ENCODE measurements around the gene CADPS2.

The CADPS2 gene

DNA sequence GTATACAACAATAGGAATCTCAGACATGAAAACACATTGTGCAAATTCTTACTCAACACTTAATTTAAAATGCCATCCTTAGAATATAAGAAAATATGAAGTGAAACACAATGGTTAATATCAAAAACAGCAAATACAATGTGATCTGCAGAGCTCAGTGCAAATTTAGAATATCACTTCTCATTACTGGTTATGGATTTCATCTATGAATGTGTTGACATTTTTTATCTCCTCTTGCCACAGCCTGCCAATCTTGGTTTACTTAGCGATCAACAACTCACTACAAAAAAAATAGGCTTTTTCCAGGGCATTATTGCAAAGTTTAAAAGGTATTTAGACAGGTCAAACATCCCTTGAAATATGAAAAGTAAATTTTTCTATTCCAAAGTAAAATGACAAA, 158.5 kb downstream of the CADPS2 start:
- H2AFZ ChIP-seq (ENCODE audit: low read depth, low read length): no peak overlapping the region
- no peaks in the 10 kb centered on the region for H3K9me3 ChIP-seq (ENCODE audit: insufficient read depth, low read length, severe bottlenecking)
- TF ChIP-seq, protein P1, sequence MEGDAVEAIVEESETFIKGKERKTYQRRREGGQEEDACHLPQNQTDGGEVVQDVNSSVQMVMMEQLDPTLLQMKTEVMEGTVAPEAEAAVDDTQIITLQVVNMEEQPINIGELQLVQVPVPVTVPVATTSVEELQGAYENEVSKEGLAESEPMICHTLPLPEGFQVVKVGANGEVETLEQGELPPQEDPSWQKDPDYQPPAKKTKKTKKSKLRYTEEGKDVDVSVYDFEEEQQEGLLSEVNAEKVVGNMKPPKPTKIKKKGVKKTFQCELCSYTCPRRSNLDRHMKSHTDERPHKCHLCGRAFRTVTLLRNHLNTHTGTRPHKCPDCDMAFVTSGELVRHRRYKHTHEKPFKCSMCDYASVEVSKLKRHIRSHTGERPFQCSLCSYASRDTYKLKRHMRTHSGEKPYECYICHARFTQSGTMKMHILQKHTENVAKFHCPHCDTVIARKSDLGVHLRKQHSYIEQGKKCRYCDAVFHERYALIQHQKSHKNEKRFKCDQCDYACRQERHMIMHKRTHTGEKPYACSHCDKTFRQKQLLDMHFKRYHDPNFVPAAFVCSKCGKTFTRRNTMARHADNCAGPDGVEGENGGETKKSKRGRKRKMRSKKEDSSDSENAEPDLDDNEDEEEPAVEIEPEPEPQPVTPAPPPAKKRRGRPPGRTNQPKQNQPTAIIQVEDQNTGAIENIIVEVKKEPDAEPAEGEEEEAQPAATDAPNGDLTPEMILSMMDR (IDR thresholded peaks at IDR 0.05; ENCODE audit: borderline replicate concordance, extremely low read depth, low read length, poor library complexity, severe bottlenecking): no peak
- TF ChIP-seq EZH2 (IDR thresholded peaks at IDR 0.05; ENCODE audit: borderline replicate concordance, low read depth, low read length, severe bottlenecking): no peak
- H3K4me3 ChIP-seq (ENCODE audit: low read depth in 1 of 2, low read length in 2 of 2): no peak overlapping the region
- DNase-seq (no peak), ATAC-seq (ENCODE audit: insufficient read depth, low read depth) (no peak)
- no peak overlapping the region for H3K9ac ChIP-seq (ENCODE audit: low read depth, low read length)
- no peak overlapping the region for H3K4me2 ChIP-seq (ENCODE audit: insufficient read depth, low read length)
- H3K79me2 ChIP-seq (ENCODE audit: insufficient read depth, low read length): no peaks in the 10 kb centered on the region
- no peak overlapping the region for H3K27ac ChIP-seq (ENCODE audit: low read length)
- H3K27me3 ChIP-seq (ENCODE audit: insufficient read depth, low read length, poor library complexity): no peaks in the 10 kb centered on the region
- H3K36me3 ChIP-seq (ENCODE audit: insufficient read depth, low read length): no peaks in the 10 kb centered on the region
- H4K20me1 ChIP-seq (ENCODE audit: insufficient read depth, low read length): no peaks in the 10 kb centered on the region
- H3K4me1 ChIP-seq (ENCODE audit: insufficient read depth, low read length): no peaks in the 10 kb centered on the region

DNA sequence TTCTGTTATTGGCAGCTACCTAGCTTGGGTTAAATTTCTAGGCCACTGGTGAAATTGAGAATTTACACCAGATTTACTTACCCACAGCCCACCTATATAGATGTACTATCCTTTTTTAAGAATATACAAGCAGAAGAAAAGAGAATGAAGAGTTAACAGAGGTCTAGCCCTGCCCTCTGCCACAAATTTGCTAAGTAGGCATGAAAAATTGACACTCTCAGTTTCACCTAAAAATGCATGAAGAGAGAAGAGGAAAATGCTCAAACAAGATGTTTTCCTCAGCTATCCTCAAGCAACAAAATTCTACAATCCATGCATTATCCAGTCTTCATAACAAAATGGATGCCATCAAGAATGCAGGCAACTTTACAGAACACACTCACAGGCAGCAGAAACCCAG, 158.9 kb downstream of the CADPS2 start:
- H3K79me2 ChIP-seq (ENCODE audit: insufficient read depth, low read length): no peaks in the 10 kb centered on the region

DNA sequence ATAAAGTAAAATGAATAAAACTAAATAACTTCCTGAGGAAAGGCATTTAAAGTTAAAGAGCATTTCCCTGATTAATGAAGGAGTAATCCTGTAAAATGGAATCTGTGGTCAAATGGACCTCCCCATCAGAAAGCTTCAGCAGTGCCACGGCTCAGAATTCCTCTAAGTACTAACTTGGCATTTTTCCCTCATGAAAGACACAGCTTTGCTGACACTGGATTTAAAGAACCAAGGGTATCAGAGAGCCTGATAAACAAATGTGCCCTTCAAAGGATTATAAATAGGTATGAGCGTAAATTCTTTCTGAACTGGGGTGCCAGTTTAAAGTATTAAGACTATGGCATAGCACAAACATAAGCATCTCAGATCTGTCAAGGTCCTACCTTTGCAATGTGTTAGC, 159.4 kb downstream of the CADPS2 start:
- H3K27me3 ChIP-seq (ENCODE audit: insufficient read depth, low read length, poor library complexity): no peaks in the 10 kb centered on the region
- H3K27ac ChIP-seq (ENCODE audit: low read length): no peak overlapping the region
- no peaks in the 10 kb centered on the region for H3K36me3 ChIP-seq (ENCODE audit: insufficient read depth, low read length)
- H3K79me2 ChIP-seq (ENCODE audit: insufficient read depth, low read length): no peaks in the 10 kb centered on the region
- H3K9ac ChIP-seq (ENCODE audit: low read depth, low read length): no peak overlapping the region
- no peaks in the 10 kb centered on the region for H3K4me1 ChIP-seq (ENCODE audit: insufficient read depth, low read length)
- no peak overlapping the region for H3K4me2 ChIP-seq (ENCODE audit: insufficient read depth, low read length)
- H4K20me1 ChIP-seq (ENCODE audit: insufficient read depth, low read length): no peaks in the 10 kb centered on the region
- DNase-seq (no peak), ATAC-seq (ENCODE audit: insufficient read depth, low read depth) (no peak)
- TF ChIP-seq, protein P1 (IDR thresholded peaks at IDR 0.05; ENCODE audit: borderline replicate concordance, extremely low read depth, low read length, poor library complexity, severe bottlenecking): no peak
- no peak for TF ChIP-seq EZH2 (IDR thresholded peaks at IDR 0.05; ENCODE audit: borderline replicate concordance, low read depth, low read length, severe bottlenecking)
- H2AFZ ChIP-seq (ENCODE audit: low read depth, low read length): no peak overlapping the region
- no peaks in the 10 kb centered on the region for H3K9me3 ChIP-seq (ENCODE audit: insufficient read depth, low read length, severe bottlenecking)
- no peak overlapping the region for H3K4me3 ChIP-seq (ENCODE audit: low read depth in 1 of 2, low read length in 2 of 2)

More for the DNA sequence above, 158.9 kb downstream of the CADPS2 start:
- no peaks in the 10 kb centered on the region for H4K20me1 ChIP-seq (ENCODE audit: insufficient read depth, low read length)
- no peaks in the 10 kb centered on the region for H3K9me3 ChIP-seq (ENCODE audit: insufficient read depth, low read length, severe bottlenecking)
- no peaks in the 10 kb centered on the region for H3K4me1 ChIP-seq (ENCODE audit: insufficient read depth, low read length)
- H3K9ac ChIP-seq (ENCODE audit: low read depth, low read length): no peak overlapping the region
- H3K4me2 ChIP-seq (ENCODE audit: insufficient read depth, low read length): no peak overlapping the region
- H2AFZ ChIP-seq (ENCODE audit: low read depth, low read length): no peak overlapping the region
- no peak overlapping the region for H3K27ac ChIP-seq (ENCODE audit: low read length)
- no peaks in the 10 kb centered on the region for H3K27me3 ChIP-seq (ENCODE audit: insufficient read depth, low read length, poor library complexity)
- no peak for TF ChIP-seq EZH2 (IDR thresholded peaks at IDR 0.05; ENCODE audit: borderline replicate concordance, low read depth, low read length, severe bottlenecking)
- TF ChIP-seq, protein P1 (IDR thresholded peaks at IDR 0.05; ENCODE audit: borderline replicate concordance, extremely low read depth, low read length, poor library complexity, severe bottlenecking): no peak
- H3K36me3 ChIP-seq (ENCODE audit: insufficient read depth, low read length): no peaks in the 10 kb centered on the region
- no peak for DNase-seq
- ATAC-seq (ENCODE audit: insufficient read depth, low read depth): no peak
- H3K4me3 ChIP-seq (ENCODE audit: low read depth in 1 of 2, low read length in 2 of 2): no peak overlapping the region

DNA sequence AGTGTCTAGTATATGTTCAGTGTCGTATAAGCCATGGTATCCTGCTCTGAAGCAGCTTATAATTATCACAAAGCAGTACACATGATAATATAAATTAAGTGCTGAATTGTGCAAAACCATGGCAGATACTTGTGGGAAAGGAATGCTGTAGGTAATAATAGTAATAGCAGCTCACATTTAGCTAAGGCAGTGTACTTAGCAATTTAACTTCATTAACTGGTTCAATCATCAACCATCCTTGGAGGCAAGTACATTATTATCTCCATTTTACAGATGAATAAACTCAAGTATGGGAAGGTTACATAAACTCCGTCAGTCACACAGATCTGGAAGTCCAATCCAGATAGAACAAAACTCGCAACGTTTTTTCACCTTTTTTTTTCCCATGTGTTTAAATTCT, 161.9 kb downstream of the CADPS2 start:
- Histone ChIP-seq H2AFZ (ENCODE audit: low read depth, low read length) (no peak overlapping the region), H3K9me3 (ENCODE audit: insufficient read depth, low read length, severe bottlenecking) (no peaks in the 10 kb centered on the region), H3K4me2 (ENCODE audit: insufficient read depth, low read length) (no peak overlapping the region), H3K36me3 (ENCODE audit: insufficient read depth, low read length) (no peaks in the 10 kb centered on the region), H3K9ac (ENCODE audit: low read depth, low read length) (no peak overlapping the region), H4K20me1 (ENCODE audit: insufficient read depth, low read length) (no peaks in the 10 kb centered on the region), H3K4me3 (ENCODE audit: low read depth in 1 of 2, low read length in 2 of 2) (no peak overlapping the region), H3K79me2 (ENCODE audit: insufficient read depth, low read length) (no peaks in the 10 kb centered on the region), H3K4me1 (ENCODE audit: insufficient read depth, low read length) (no peaks in the 10 kb centered on the region), H3K27me3 (ENCODE audit: insufficient read depth, low read length, poor library complexity) (no peaks in the 10 kb centered on the region), H3K27ac (ENCODE audit: low read length) (no peak overlapping the region)
- DNase-seq (no peak), ATAC-seq (ENCODE audit: insufficient read depth, low read depth) (no peak)
- no peak for TF ChIP-seq EZH2 (IDR thresholded peaks at IDR 0.05; ENCODE audit: borderline replicate concordance, low read depth, low read length, severe bottlenecking)
